Endothelial cell of umbilical vein (primary cell): ENCODE measurements around the gene CDH3. TPM values are rescaled to one million over a fixed set of nuclear protein-coding genes. Genes with fewer than 3 reads are reported as not detected.

Source experiments
- BruUV-seq: library from RNA; stranded (reverse); fragments of 400-500 nt; replicated peaks from 2 replicates; lab custom pipeline; 2021; lab: Mats Ljungman, UMichigan
- CTCF ChIA-PET: fragments of 300-600, 350-600 bp; sonication (Branson Sonifier 250); formaldehyde crosslinking; loops from one replicate; lab custom pipeline; 2021; ENCODE audit warnings: antibody characterized with exemption, inconsistent platforms; lab: Charles Lee
- POLR2A ChIA-PET: fragments of 300-600, 350-600 bp; sonication (Branson Sonifier 250); formaldehyde crosslinking; loops from one replicate; lab custom pipeline; 2021; ENCODE audit warnings: antibody characterized with exemption, inconsistent platforms; lab: Charles Lee
- DNase-seq: peaks from one replicate; pipeline ENCODE4 v3.0.0-alpha.2; 2011; ENCODE audit warnings: low read depth, low spot score
- FAIRE-seq: peaks from 2 replicates; lab custom pipeline; 2011; peaks lifted over from hg19 to GRCh38; lab: Jason Lieb, UNC
- H2AFZ ChIP-seq: 2 replicates; pipeline ENCODE4 v1.6.0; 2012; ENCODE audit warnings: low read depth, low read length, control low read depth, inconsistent platforms
- H3K27ac ChIP-seq: 2 replicates; pipeline ENCODE4 v1.5.1; 2011; ENCODE audit warnings: low read depth, mild to moderate bottlenecking, control low read depth, low read length, moderate library complexity; ENCODE audit not compliant: insufficient read depth
- H3K27me3 ChIP-seq, 2 experiments: 2 replicates each; pipeline versions ENCODE4 v1.6.0 to v1.6.1; 2011; ENCODE audit warnings: low read length in 2 of 2, mixed read lengths in 1 of 2; ENCODE audit not compliant: control insufficient read depth in 2 of 2, insufficient read depth in 2 of 2
- H3K36me3 ChIP-seq, 2 experiments: 2 replicates in 1 of 2; 3 replicates in 1 of 2; pipeline ENCODE4 v1.5.1; 2011; ENCODE audit warnings: low read length in 2 of 2, mild to moderate bottlenecking in 1 of 2, moderate library complexity in 1 of 2; ENCODE audit not compliant: control insufficient read depth in 2 of 2, insufficient read depth in 2 of 2; ENCODE audit errors: extremely low read depth in 1 of 2
- H3K4me1 ChIP-seq: 3 replicates; pipeline ENCODE4 v1.5.1; 2011; ENCODE audit warnings: mild to moderate bottlenecking, low read length; ENCODE audit not compliant: control insufficient read depth, insufficient read depth; ENCODE audit errors: extremely low read depth
- H3K4me2 ChIP-seq: 2 replicates; pipeline ENCODE4 v1.6.1; 2011; ENCODE audit warnings: low read length, control low read depth, mixed read lengths; ENCODE audit not compliant: insufficient read depth
- H3K4me3 ChIP-seq, 3 experiments: fragments of 200-600 bp in 1 of 3; sonication (generic), shearing (Covaris generic) in 1 of 3; replicated peaks in 1 of 3; 2 replicates each; pipeline ENCODE4 v1.5.1; 2011 to 2016; ENCODE audit warnings: control low read depth in 3 of 3, low read length in 3 of 3, mild to moderate bottlenecking in 2 of 3, inconsistent platforms in 1 of 3, low read depth in 1 of 3, moderate library complexity in 1 of 3; ENCODE audit not compliant: insufficient read depth in 1 of 3
- H3K79me2 ChIP-seq: 2 replicates; pipeline ENCODE4 v1.6.0; 2012; ENCODE audit warnings: low read length, inconsistent platforms; ENCODE audit not compliant: control insufficient read depth, insufficient read depth
- H3K9ac ChIP-seq: replicated peaks from 2 replicates; pipeline ENCODE3; 2011; ENCODE audit warnings: low read length, control low read depth; ENCODE audit not compliant: insufficient read depth; ENCODE audit errors: extremely low read depth
- H3K9me1 ChIP-seq: replicated peaks from 3 replicates; pipeline ENCODE4 v1.6.0; 2011; ENCODE audit warnings: mild to moderate bottlenecking, low read length; ENCODE audit not compliant: control insufficient read depth, insufficient read depth; ENCODE audit errors: extremely low read depth
- H3K9me3 ChIP-seq: replicated peaks from 2 replicates; pipeline ENCODE4 v1.5.1; 2012; ENCODE audit warnings: low read length, inconsistent platforms; ENCODE audit not compliant: control insufficient read depth, insufficient read depth
- H4K20me1 ChIP-seq: replicated peaks from 2 replicates; pipeline ENCODE3; 2011; ENCODE audit warnings: mild to moderate bottlenecking, low read length; ENCODE audit not compliant: control insufficient read depth, insufficient read depth; ENCODE audit errors: extremely low read depth
- EZH2 ChIP-seq: IDR thresholded peaks from 2 replicates; pipeline ENCODE4 v1.6.1; 2012; ENCODE audit warnings: borderline replicate concordance, low read depth, mild to moderate bottlenecking, moderate library complexity, low read length, inconsistent platforms; ENCODE audit not compliant: severe bottlenecking
- FOS ChIP-seq: IDR thresholded peaks from 2 replicates; pipeline ENCODE4 v1.6.1; 2011; ENCODE audit warnings: mild to moderate bottlenecking, low read length, moderate library complexity, borderline replicate concordance; ENCODE audit not compliant: insufficient read depth
- GATA2 ChIP-seq: IDR thresholded peaks from 2 replicates; pipeline ENCODE4 v1.7.0; 2011; ENCODE audit warnings: low read depth, mild to moderate bottlenecking, moderate library complexity, mixed read lengths, low read length; ENCODE audit not compliant: insufficient read length, insufficient read depth
- JUN ChIP-seq: IDR thresholded peaks from 2 replicates; pipeline ENCODE4 v1.6.1; 2011; ENCODE audit warnings: borderline replicate concordance, low read depth; ENCODE audit not compliant: insufficient read length, insufficient read depth
- MYC ChIP-seq: IDR thresholded peaks from one replicate; pipeline ENCODE4 v1.6.1; 2011; ENCODE audit warnings: mild to moderate bottlenecking, low read depth, low read length
- POLR2A ChIP-seq: IDR thresholded peaks from 2 replicates; pipeline ENCODE4 v1.6.1; 2012; ENCODE audit warnings: low read depth, mild to moderate bottlenecking, control low read depth, low read length
- POLR2AphosphoS5 ChIP-seq: IDR thresholded peaks from 2 replicates; pipeline ENCODE4 v1.6.1; 2012; ENCODE audit warnings: low read depth, mild to moderate bottlenecking, control low read depth, low read length, moderate library complexity; ENCODE audit not compliant: insufficient read depth
- dilution Hi-C: fragments of 300-500 bp; cut with MboI; formaldehyde crosslinking; loops from one replicate; pipeline ENCODE4 v1.15.0; 2019; ENCODE audit warnings: low sequenced_read_pairs; ENCODE audit not compliant: extremely low pct_ligation_motif_present
- intact Hi-C: fragments of 100-400 bp; cut with micrococcal nuclease; formaldehyde crosslinking; loops from one replicate; pipeline ENCODE4 v1.10.0; 2022
- polyA plus RNA-seq, 4 experiments: library from polyadenylated mRNA; depleted of rRNA in 3 of 4; stranded (reverse) in 3 of 4; unstranded in 1 of 4; fragments of >200 nt; gene quantifications; 2 replicates each; pipeline versions ENCODE4 v1.2.1 to v1.2.3, GENCODE V29; 2011 to 2012; ENCODE audit warnings: missing spikeins in 1 of 4
- total RNA-seq: library from RNA; stranded (reverse); gene quantifications from 2 replicates; pipeline ENCODE4 v1.2.3, GENCODE V29; 2021
- TF ChIP-seq, protein P1 (sequence below), 2 donors: IDR thresholded peaks; 1 replicate in 1 of 2; 2 replicates in 1 of 2; pipeline ENCODE4 v1.5.1; 2011; ENCODE audit warnings: low read length in 2 of 2, mild to moderate bottlenecking in 2 of 2, moderate library complexity in 2 of 2, control low read depth in 1 of 2, inconsistent platforms in 1 of 2, low read depth in 1 of 2; ENCODE audit not compliant: insufficient read depth in 1 of 2; ENCODE audit errors: extremely low read depth in 1 of 2
- TF ChIP-seq, protein P2 (sequence below): IDR thresholded peaks from 2 replicates; pipeline ENCODE4 v1.6.1; 2011; ENCODE audit not compliant: insufficient read depth, insufficient read length

CDH3 gene
- total and polyA plus RNA-seq, 2 donors (not counting 3 experiments of a cell fraction or from before 2014, with no cell fraction given): 0.03 TPM; not detected in 1

GRCh38 chr16:68658341-68658973, 13.3 kb downstream of the CDH3 start:
- no peak overlapping the region for H3K27ac ChIP-seq
- DNase-seq (no peak), FAIRE-seq (no peak)
- no peaks in the 10 kb centered on the region for H3K36me3 ChIP-seq
- H3K4me1 ChIP-seq: no peaks in the 10 kb centered on the region
- POLR2A ChIA-PET: no interaction called here
- no peak overlapping the region for H3K4me2 ChIP-seq
- no peak overlapping the region for H3K4me3 ChIP-seq
- dilution Hi-C loops (no loop called here), intact Hi-C loops (no loop called here)
- H3K9me3 ChIP-seq: no peaks in the 10 kb centered on the region
- no peak for TF ChIP-seq MYC
- no peak for TF ChIP-seq POLR2A
- no peak for TF ChIP-seq JUN
- TF ChIP-seq EZH2: no peak
- no peak for TF ChIP-seq POLR2AphosphoS5
- TF ChIP-seq GATA2: no peak
- no peak for TF ChIP-seq FOS
- TF ChIP-seq, protein P1, sequence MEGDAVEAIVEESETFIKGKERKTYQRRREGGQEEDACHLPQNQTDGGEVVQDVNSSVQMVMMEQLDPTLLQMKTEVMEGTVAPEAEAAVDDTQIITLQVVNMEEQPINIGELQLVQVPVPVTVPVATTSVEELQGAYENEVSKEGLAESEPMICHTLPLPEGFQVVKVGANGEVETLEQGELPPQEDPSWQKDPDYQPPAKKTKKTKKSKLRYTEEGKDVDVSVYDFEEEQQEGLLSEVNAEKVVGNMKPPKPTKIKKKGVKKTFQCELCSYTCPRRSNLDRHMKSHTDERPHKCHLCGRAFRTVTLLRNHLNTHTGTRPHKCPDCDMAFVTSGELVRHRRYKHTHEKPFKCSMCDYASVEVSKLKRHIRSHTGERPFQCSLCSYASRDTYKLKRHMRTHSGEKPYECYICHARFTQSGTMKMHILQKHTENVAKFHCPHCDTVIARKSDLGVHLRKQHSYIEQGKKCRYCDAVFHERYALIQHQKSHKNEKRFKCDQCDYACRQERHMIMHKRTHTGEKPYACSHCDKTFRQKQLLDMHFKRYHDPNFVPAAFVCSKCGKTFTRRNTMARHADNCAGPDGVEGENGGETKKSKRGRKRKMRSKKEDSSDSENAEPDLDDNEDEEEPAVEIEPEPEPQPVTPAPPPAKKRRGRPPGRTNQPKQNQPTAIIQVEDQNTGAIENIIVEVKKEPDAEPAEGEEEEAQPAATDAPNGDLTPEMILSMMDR (IDR thresholded peaks at IDR 0.05; ENCODE audit: extremely low read depth in 1 of 2, insufficient read depth in 1 of 2, low read depth in 1 of 2, low read length in 2 of 2): no peak
- TF ChIP-seq, protein P2, sequence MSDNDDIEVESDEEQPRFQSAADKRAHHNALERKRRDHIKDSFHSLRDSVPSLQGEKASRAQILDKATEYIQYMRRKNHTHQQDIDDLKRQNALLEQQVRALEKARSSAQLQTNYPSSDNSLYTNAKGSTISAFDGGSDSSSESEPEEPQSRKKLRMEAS: no peak
- H3K9ac ChIP-seq: no peak overlapping the region
- CTCF ChIA-PET: interaction anchor here (0.7 to 1.7 kb wide), 4 partner anchors 11 to 140 kb away, joined by 3 to 4 read pairs (median 3); no protein-coding TSS in a partner anchor
- no peaks in the 10 kb centered on the region for H3K27me3 ChIP-seq
- BruUV-seq: no TSS peak
- no peaks in the 10 kb centered on the region for H3K9me1 ChIP-seq
- no peaks in the 10 kb centered on the region for H4K20me1 ChIP-seq
- no peaks in the 10 kb centered on the region for H3K79me2 ChIP-seq
- H2AFZ ChIP-seq: no peak overlapping the region
